Activated naive CD4-positive, alpha-beta T cell treated with anti-CD3 and anti-CD28 coated beads, Interleukin-2, amount 50 U/mL, for 24 hours (primary cell): ENCODE results near the gene KREMEN1.

Source experiments
- H3K27ac Mint-ChIP-seq: one replicate; pipeline ENCODE4 v1.8.0; 2021; ENCODE audit warnings: mild to moderate bottlenecking, mixed read lengths
- H3K27me3 Mint-ChIP-seq: one replicate; pipeline ENCODE4 v1.8.0; 2021; ENCODE audit warnings: mixed read lengths
- H3K36me3 Mint-ChIP-seq: one replicate; pipeline ENCODE4 v1.8.0; 2021; ENCODE audit warnings: mixed read lengths
- H3K4me1 Mint-ChIP-seq: one replicate; pipeline ENCODE4 v1.8.0; 2021; ENCODE audit warnings: mixed read lengths
- H3K4me3 Mint-ChIP-seq: one replicate; pipeline ENCODE4 v1.8.0; 2021; ENCODE audit warnings: mild to moderate bottlenecking, mixed read lengths
- H3K9me3 Mint-ChIP-seq: one replicate; pipeline ENCODE4 v1.8.0; 2021; ENCODE audit warnings: mixed read lengths

KREMEN1 gene

GRCh38 chr22:29212743-29213142 lies 139.9 kb downstream of the KREMEN1 start:
- H3K27me3 Mint-ChIP-seq: no peaks in the 10 kb centered on the region

DNA sequence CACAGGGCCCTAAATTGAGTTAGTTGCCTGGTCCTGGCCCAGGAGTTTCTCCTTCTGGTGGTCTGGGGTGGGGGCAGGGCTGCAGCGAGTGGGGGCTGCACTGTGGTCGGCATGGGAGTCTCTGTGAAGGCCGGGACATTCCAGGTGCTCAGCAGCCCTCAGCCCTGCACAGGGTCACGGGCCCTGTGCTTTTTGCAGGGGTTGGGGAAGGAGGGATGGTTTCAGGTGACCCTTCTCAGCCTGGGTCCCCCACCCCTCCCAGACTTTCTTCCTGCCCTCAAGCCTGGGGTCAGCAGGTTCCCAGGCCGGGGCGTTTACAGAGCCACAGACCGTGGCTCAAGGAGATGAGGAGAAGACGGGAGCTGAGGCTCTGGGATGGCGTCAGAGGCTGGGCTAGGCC lies 140.7 kb downstream of the KREMEN1 start:
- Mint-ChIP-seq H3K4me1 (no peaks in the 10 kb centered on the region), H3K4me3 (no peak overlapping the region), H3K36me3 (no peaks in the 10 kb centered on the region), H3K9me3 (no peaks in the 10 kb centered on the region), H3K27ac (no peak overlapping the region), H3K27me3 (no peaks in the 10 kb centered on the region)

More at GRCh38 chr22:29212743-29213142, 139.9 kb downstream of the KREMEN1 start:
- H3K4me3 Mint-ChIP-seq: no peak overlapping the region
- no peak overlapping the region for H3K27ac Mint-ChIP-seq
- no peaks in the 10 kb centered on the region for H3K36me3 Mint-ChIP-seq
- no peaks in the 10 kb centered on the region for H3K4me1 Mint-ChIP-seq
- H3K9me3 Mint-ChIP-seq: no peaks in the 10 kb centered on the region

DNA sequence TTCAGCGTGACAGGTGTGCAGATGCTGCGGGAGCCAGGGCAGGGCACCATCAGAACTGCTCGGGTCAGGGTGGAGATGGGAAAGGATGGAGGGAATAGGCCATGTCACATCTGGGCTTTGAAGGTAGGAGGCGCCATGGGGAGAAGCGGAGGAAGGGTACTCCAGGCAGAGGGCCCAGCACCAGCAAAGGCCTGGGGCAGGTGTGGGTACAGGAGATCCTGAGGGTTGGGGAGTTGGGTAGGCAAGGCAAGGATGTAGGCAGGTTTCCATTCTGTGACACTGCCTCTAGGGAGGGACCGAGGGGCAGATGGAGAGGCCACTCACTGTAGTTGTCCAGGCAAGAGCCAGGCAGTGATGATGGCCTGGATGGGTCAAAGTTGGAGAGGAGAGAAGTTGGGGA lies 141.4 kb downstream of the KREMEN1 start:
- no peak overlapping the region for H3K27ac Mint-ChIP-seq
- no peaks in the 10 kb centered on the region for H3K36me3 Mint-ChIP-seq
- H3K4me1 Mint-ChIP-seq: no peaks in the 10 kb centered on the region
- no peaks in the 10 kb centered on the region for H3K27me3 Mint-ChIP-seq
- no peaks in the 10 kb centered on the region for H3K9me3 Mint-ChIP-seq
- H3K4me3 Mint-ChIP-seq: no peak overlapping the region

DNA sequence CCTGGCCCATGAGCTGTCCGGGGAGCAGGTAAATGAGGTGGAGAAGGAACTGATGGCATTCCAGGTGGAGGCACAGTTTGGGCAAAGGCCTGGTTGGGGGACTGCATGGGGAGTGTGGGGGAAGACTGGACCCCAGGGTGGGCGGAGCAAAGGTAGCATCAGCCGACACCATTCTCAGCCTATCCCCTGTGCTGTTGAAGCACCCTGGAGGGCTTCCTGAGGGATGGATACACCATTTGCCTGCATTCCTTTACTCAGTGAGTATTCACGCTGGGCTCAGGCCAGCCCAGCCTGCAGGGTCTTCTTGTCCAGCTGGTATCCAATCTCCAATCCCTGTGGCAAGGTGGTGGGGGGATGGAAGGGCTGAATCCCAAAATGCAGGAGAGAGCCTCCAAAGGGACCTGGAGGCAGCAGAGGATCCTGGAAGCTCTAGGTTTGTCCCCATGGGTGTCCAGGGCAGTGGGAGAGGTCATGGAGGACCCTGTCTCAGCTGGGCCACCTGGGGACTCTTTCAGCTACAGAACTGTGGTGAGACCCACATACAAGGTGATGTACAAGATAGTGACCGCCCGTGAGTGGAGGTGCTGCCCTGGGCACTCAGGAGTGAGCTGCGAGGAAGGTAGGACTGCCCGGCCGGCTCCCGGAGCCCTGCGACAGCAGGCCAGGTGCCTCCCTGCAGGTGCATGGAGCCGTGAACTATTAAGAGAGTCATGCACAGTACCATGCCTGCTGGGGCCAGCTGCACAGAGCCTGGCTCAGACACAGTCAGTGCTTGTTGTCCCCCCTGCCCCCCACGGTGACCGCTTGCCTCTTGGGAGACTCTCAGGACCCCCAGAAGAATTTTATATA lies 142.4 kb downstream of the KREMEN1 start:
- no peaks in the 10 kb centered on the region for H3K27me3 Mint-ChIP-seq
- H3K9me3 Mint-ChIP-seq: no peaks in the 10 kb centered on the region
- no peak overlapping the region for H3K4me3 Mint-ChIP-seq
- H3K27ac Mint-ChIP-seq: no peak overlapping the region
- no peaks in the 10 kb centered on the region for H3K4me1 Mint-ChIP-seq
- H3K36me3 Mint-ChIP-seq: no peaks in the 10 kb centered on the region

GRCh38 chr22:29216011-29216872 lies 143.4 kb downstream of the KREMEN1 start:
- Mint-ChIP-seq H3K27ac (no peak overlapping the region), H3K9me3 (no peaks in the 10 kb centered on the region), H3K4me1 (no peaks in the 10 kb centered on the region), H3K4me3 (no peak overlapping the region), H3K36me3 (no peaks in the 10 kb centered on the region), H3K27me3 (no peaks in the 10 kb centered on the region)

GRCh38 chr22:29216873-29217666 lies 144.2 kb downstream of the KREMEN1 start:
- Mint-ChIP-seq H3K27me3 (no peaks in the 10 kb centered on the region), H3K27ac (no peak overlapping the region), H3K4me3 (no peak overlapping the region), H3K36me3 (no peaks in the 10 kb centered on the region), H3K4me1 (no peaks in the 10 kb centered on the region), H3K9me3 (no peaks in the 10 kb centered on the region)
